Esophagus squamous epithelium (tissue), 5 donors: Measurements from ENCODE around the gene ADA. TPM values are rescaled to one million over a fixed set of nuclear protein-coding genes. Genes with fewer than 3 reads are reported as not detected.

Experiments
- DNase-seq: peaks from one replicate; lab custom pipeline; 2025; lab: John Stamatoyannopoulos, UW
- H3K27ac ChIP-seq, 4 donors: fragments of 200-600 bp; sonication (generic); one replicate each; pipeline ENCODE4 v1.5.1; 2016 to 2019; ENCODE audit warnings: mild to moderate bottlenecking in 1 of 4
- H3K27me3 ChIP-seq, 4 donors: fragments of 200-600 bp; sonication (generic); 1 replicate in 3 of 4; 2 replicates in 1 of 4; pipeline versions ENCODE4 v1.5.1 to v1.6.0; 2017 to 2021; ENCODE audit warnings: antibody characterized with exemption in 1 of 4
- H3K36me3 ChIP-seq, 3 donors: fragments of 200-600 bp; sonication (generic); one replicate each; pipeline ENCODE4 v1.5.1; 2016 to 2019
- H3K4me1 ChIP-seq, 3 donors: fragments of 200-600 bp; sonication (generic); one replicate each; pipeline ENCODE4 v1.5.1; 2017 to 2019
- H3K4me3 ChIP-seq, 4 donors: fragments of 200-600 bp; sonication (generic); 1 replicate in 3 of 4; 2 replicates in 1 of 4; pipeline ENCODE4 v1.5.1; 2016 to 2019; ENCODE audit warnings: mild to moderate bottlenecking in 2 of 4, moderate library complexity in 1 of 4
- H3K9me3 ChIP-seq, 3 donors: fragments of 200-600 bp; sonication (generic); one replicate each; pipeline ENCODE4 v1.5.1; 2016 to 2019
- CTCF ChIP-seq, 6 experiments: fragments of 450-650 bp in 4 of 6; fragments of 200-600 bp in 2 of 6; sonication (generic) in 2 of 6; IDR thresholded peaks; one replicate each; pipeline ENCODE4 v1.5.1; 2016 to 2019; ENCODE audit warnings: antibody characterized with exemption in 6 of 6, mild to moderate bottlenecking in 4 of 6, moderate library complexity in 4 of 6
- POLR2A ChIP-seq, 4 donors: fragments of 450-650 bp; IDR thresholded peaks; one replicate each; pipeline ENCODE4 v1.6.1; 2017; ENCODE audit warnings: antibody characterized with exemption in 4 of 4, mild to moderate bottlenecking in 4 of 4, moderate library complexity in 3 of 4
- WGBS, 2 donors: methylation state at CpG; one replicate each; pipeline ENCODE4 v1.1.5; 2018; 5-methylcytosine and 5-hydroxymethylcytosine counted together
- intact Hi-C: fragments of 100-400 bp; cut with DNase I; formaldehyde crosslinking; loops from one replicate; pipeline ENCODE4 v1.15.0; 2022
- total RNA-seq, 4 donors: library from RNA; depleted of rRNA; stranded (reverse); fragments of >200 nt; gene quantifications; one replicate each; pipeline ENCODE4 v1.1.0, GENCODE V29; 2016
- donor health status: DM: yes; HTN: yes; CAD: no.

Gene ADA
- total RNA-seq, 4 donors from 2014 or later, result 3.8 to 31.7 (median 15.7) TPM

- 83 to 88% methylated on average over 3 of the region's 3 CpGs for WGBS, 2 donors
- peaks cover 8 to 80% (median 62%) of the 10 kb centered on the region in 3 donors for H3K4me1 ChIP-seq
These were observed 54.6 kb downstream of the ADA start for GRCh38 chr20:44596876-44597275.

GRCh38 chr20:44596010-44596409 lies 55.5 kb downstream of the ADA start:
- 68 to 71% methylated on average over 4 of the region's 4 CpGs for WGBS, 2 donors
- Histone ChIP-seq H3K27me3 (no peaks in the 10 kb centered on the region), H3K9me3 (no peaks in the 10 kb centered on the region), H3K36me3 (peaks cover 0 to 9% (median 0%) of the 10 kb centered on the region in 3 donors), H3K27ac (peak overlapping the region in 3 of 4 donors; percentile 87 to 94 (median 90)), H3K4me3 (no peak overlapping the region), H3K4me1 (peaks cover 3 to 74% (median 54%) of the 10 kb centered on the region in 3 donors)
- DNase-seq, result no peak
- intact Hi-C loops, result no loop called here
- TF ChIP-seq POLR2A (IDR thresholded peaks at IDR 0.05) (no peak), CTCF (IDR thresholded peaks at IDR 0.05) (no peak)

More at GRCh38 chr20:44596876-44597275, 54.6 kb downstream of the ADA start:
- intact Hi-C loops, result no loop called here
- Histone ChIP-seq H3K4me3 (no peak overlapping the region), H3K27me3 (no peaks in the 10 kb centered on the region), H3K27ac (peak overlapping the region in 3 of 4 donors; percentile 87 to 94 (median 90)), H3K9me3 (no peaks in the 10 kb centered on the region), H3K36me3 (peaks cover 0 to 6% (median 0%) of the 10 kb centered on the region in 3 donors)
- DNase-seq, result no peak
- TF ChIP-seq CTCF (IDR thresholded peaks at IDR 0.05) (no peak), POLR2A (IDR thresholded peaks at IDR 0.05) (no peak)

GRCh38 chr20:44594730-44595129 lies 56.8 kb downstream of the ADA start:
- TF ChIP-seq CTCF (IDR thresholded peaks at IDR 0.05) (no peak), POLR2A (IDR thresholded peaks at IDR 0.05) (no peak)
- WGBS, 2 donors, result 17 to 29% methylated on average over 1 of the region's 1 CpG
- peaks cover 0 to 66% (median 42%) of the 10 kb centered on the region in 3 donors for H3K4me1 ChIP-seq

GRCh38 chr20:44593751-44594150 lies 57.7 kb downstream of the ADA start:
- Histone ChIP-seq H3K9me3 (no peaks in the 10 kb centered on the region), H3K4me3 (no peak overlapping the region), H3K4me1 (peaks cover 0 to 56% (median 32%) of the 10 kb centered on the region in 3 donors), H3K36me3 (peaks cover 0 to 24% (median 0%) of the 10 kb centered on the region in 3 donors), H3K27ac (peak overlapping the region in 3 of 4 donors; percentile 23 to 66 (median 57)), H3K27me3 (no peaks in the 10 kb centered on the region)
- WGBS, 2 donors, result 52 to 67% methylated on average over 2 of the region's 2 CpGs
- intact Hi-C loops, result no loop called here
- no peak for DNase-seq
- TF ChIP-seq CTCF (IDR thresholded peaks at IDR 0.05) (no peak), POLR2A (IDR thresholded peaks at IDR 0.05) (no peak)

More at GRCh38 chr20:44594730-44595129, 56.8 kb downstream of the ADA start:
- no peaks in the 10 kb centered on the region for H3K9me3 ChIP-seq
- H3K36me3 ChIP-seq, result peaks cover 0 to 22% (median 0%) of the 10 kb centered on the region in 3 donors
- intact Hi-C loops, result no loop called here
- no peak overlapping the region for H3K4me3 ChIP-seq
- H3K27me3 ChIP-seq, result no peaks in the 10 kb centered on the region
- H3K27ac ChIP-seq, result peak overlapping the region in 3 of 4 donors; percentile 23 to 66 (median 57)
- no peak for DNase-seq

- Histone ChIP-seq H3K4me3 (no peak overlapping the region), H3K27me3 (no peaks in the 10 kb centered on the region), H3K4me1 (peaks cover 0 to 47% (median 24%) of the 10 kb centered on the region in 3 donors), H3K36me3 (peaks cover 0 to 24% (median 0%) of the 10 kb centered on the region in 3 donors), H3K27ac (peak overlapping the region in 3 of 4 donors; percentile 5 to 37 (median 26)), H3K9me3 (no peaks in the 10 kb centered on the region)
- TF ChIP-seq POLR2A (IDR thresholded peaks at IDR 0.05), result no peak
- TF ChIP-seq CTCF (IDR thresholded peaks at IDR 0.05), result no peak
- intact Hi-C loops, result no loop called here
- no peak for DNase-seq
- 50 to 57% methylated on average over 1 of the region's 3 CpGs for WGBS, 2 donors
These were observed 59.1 kb downstream of the ADA start for GRCh38 chr20:44592366-44592765.
